ENCODE measurements around the gene STMN3.

GRCh38 chr20:63642527-63643247, 10.5 kb downstream of the STMN3 start:
- TF ChIP-seq CTCF (IDR thresholded peaks at IDR 0.05) (no peak), POLR2A (IDR thresholded peaks at IDR 0.05) (no peak)

Measured in thyroid gland (tissue), 4 donors.